Uterus (tissue), 4 donors: ENCODE results near the gene RIMKLA. TPM values are rescaled to one million over a fixed set of nuclear protein-coding genes. Genes with fewer than 3 reads are reported as not detected.

Source experiments
- DNase-seq, 2 donors: peaks; one replicate each; pipeline ENCODE4 v3.0.0-alpha.2; 2019 to 2020
- H3K27ac ChIP-seq, 2 donors: fragments of 200-600 bp; sonication (generic); 1 replicate in 1 of 2; 2 replicates in 1 of 2; pipeline ENCODE4 v1.5.1; 2016 to 2018
- H3K27me3 ChIP-seq, 2 donors: fragments of 200-600 bp; sonication (generic); one replicate each; pipeline ENCODE4 v1.5.1; 2018 to 2019; ENCODE audit warnings: control low read depth in 1 of 2
- H3K36me3 ChIP-seq, 2 donors: fragments of 200-600 bp; sonication (generic); one replicate each; pipeline ENCODE4 v1.5.1; 2019; ENCODE audit warnings: control low read depth in 1 of 2
- H3K4me1 ChIP-seq, 2 donors: fragments of 200-600 bp; sonication (generic); one replicate each; pipeline ENCODE4 v1.5.1; 2018 to 2019; ENCODE audit warnings: control low read depth in 1 of 2
- H3K4me3 ChIP-seq, 2 donors: fragments of 200-600 bp; sonication (generic); 1 replicate in 1 of 2; 2 replicates in 1 of 2; pipeline ENCODE4 v1.5.1; 2018 to 2019; ENCODE audit warnings: mild to moderate bottlenecking in 1 of 2
- H3K9me3 ChIP-seq, 2 donors: fragments of 200-600 bp; sonication (generic); one replicate each; pipeline ENCODE4 v1.5.1; 2019; ENCODE audit warnings: control low read depth in 1 of 2
- CTCF ChIP-seq, 4 experiments: fragments of 200-600 bp in 2 of 4; fragments of 450-650 bp in 2 of 4; sonication (generic) in 2 of 4; IDR thresholded peaks; one replicate each; pipeline ENCODE4 v1.5.1; 2016 to 2019; ENCODE audit warnings: antibody characterized with exemption in 4 of 4, mild to moderate bottlenecking in 2 of 4, moderate library complexity in 1 of 4
- POLR2A ChIP-seq, 2 donors: fragments of 450-650 bp; IDR thresholded peaks; one replicate each; pipeline ENCODE4 v1.6.1; 2016; ENCODE audit warnings: antibody characterized with exemption in 2 of 2, mild to moderate bottlenecking in 1 of 2, moderate library complexity in 1 of 2
- intact Hi-C: fragments of 100-400 bp; cut with DNase I; formaldehyde crosslinking; loops from one replicate; pipeline ENCODE4 v1.15.1; 2023; ENCODE audit warnings: low total_unique reads
- total RNA-seq, 4 donors: library from RNA; depleted of rRNA in 3 of 4; stranded (reverse); fragments of >200 nt in 3 of 4; gene quantifications; one replicate each; pipeline versions ENCODE4 v1.1.0 to v1.2.4, GENCODE V29; 2014 to 2023
- donor health status: DM: yes; HTN: yes; CAD: no.

RIMKLA gene
- total RNA-seq, 4 donors from 2014 or later = under 0.01 to 1.6 (median 0.62) TPM; not detected in 1

- DNase-seq = no peak
- TF ChIP-seq CTCF (IDR thresholded peaks at IDR 0.05) = no peak
- no peak for TF ChIP-seq POLR2A (IDR thresholded peaks at IDR 0.05)
- Histone ChIP-seq H3K27me3 (no peaks in the 10 kb centered on the region), H3K27ac (no peak overlapping the region), H3K4me3 (no peak overlapping the region), H3K4me1 (no peaks in the 10 kb centered on the region), H3K36me3 (peaks cover 0 to 3% of the 10 kb centered on the region in 2 donors), H3K9me3 (no peaks in the 10 kb centered on the region)
- intact Hi-C loops = no loop called here
These were observed 52.1 kb downstream of the RIMKLA start for GRCh38 chr1:42432714-42433113.

- intact Hi-C loops = no loop called here
- Histone ChIP-seq H3K4me1 (no peaks in the 10 kb centered on the region), H3K27ac (no peak overlapping the region), H3K27me3 (no peaks in the 10 kb centered on the region), H3K36me3 (peaks cover 0 to under 1% of the 10 kb centered on the region in 2 donors), H3K9me3 (no peaks in the 10 kb centered on the region), H3K4me3 (no peak overlapping the region)
- TF ChIP-seq CTCF (IDR thresholded peaks at IDR 0.05) (no peak), POLR2A (IDR thresholded peaks at IDR 0.05) (no peak)
- DNase-seq = no peak
These were observed 52.8 kb downstream of the RIMKLA start for GRCh38 chr1:42433369-42433768.

GRCh38 chr1:42434340-42434739, 53.7 kb downstream of the RIMKLA start:
- Histone ChIP-seq H3K27ac (no peak overlapping the region), H3K36me3 (no peaks in the 10 kb centered on the region), H3K27me3 (no peaks in the 10 kb centered on the region), H3K9me3 (no peaks in the 10 kb centered on the region), H3K4me1 (no peaks in the 10 kb centered on the region), H3K4me3 (no peak overlapping the region)
- no peak for DNase-seq
- intact Hi-C loops = no loop called here
- TF ChIP-seq CTCF (IDR thresholded peaks at IDR 0.05) (no peak), POLR2A (IDR thresholded peaks at IDR 0.05) (no peak)

GRCh38 chr1:42439940-42440339, 59.3 kb downstream of the RIMKLA start:
- no peak overlapping the region for H3K4me3 ChIP-seq
- intact Hi-C loops = no loop called here
- H3K36me3 ChIP-seq = no peaks in the 10 kb centered on the region
- H3K4me1 ChIP-seq = no peaks in the 10 kb centered on the region
- TF ChIP-seq POLR2A (IDR thresholded peaks at IDR 0.05) (no peak), CTCF (IDR thresholded peaks at IDR 0.05) (no peak)
- H3K27me3 ChIP-seq = no peaks in the 10 kb centered on the region
- no peaks in the 10 kb centered on the region for H3K9me3 ChIP-seq
- H3K27ac ChIP-seq = no peak overlapping the region
- DNase-seq = no peak

- H3K9me3 ChIP-seq = no peaks in the 10 kb centered on the region
- no peaks in the 10 kb centered on the region for H3K27me3 ChIP-seq
- no peak for DNase-seq
- H3K36me3 ChIP-seq = no peaks in the 10 kb centered on the region
- intact Hi-C loops = no loop called here
- TF ChIP-seq POLR2A (IDR thresholded peaks at IDR 0.05) (no peak), CTCF (IDR thresholded peaks at IDR 0.05) (no peak)
- no peaks in the 10 kb centered on the region for H3K4me1 ChIP-seq
- H3K27ac ChIP-seq = no peak overlapping the region
- H3K4me3 ChIP-seq = no peak overlapping the region
These were observed 62.1 kb downstream of the RIMKLA start for GRCh38 chr1:42442662-42443061.
